Esophagus squamous epithelium (tissue), 4 donors: ENCODE results near the gene SLAMF7.

Source experiments
- POLR2A ChIP-seq, 4 donors: fragments of 450-650 bp; IDR thresholded peaks; one replicate each; pipeline ENCODE4 v1.6.1; 2017; ENCODE audit warnings: antibody characterized with exemption in 4 of 4, mild to moderate bottlenecking in 4 of 4, moderate library complexity in 3 of 4
- TF ChIP-seq, protein P1 (sequence below), 6 experiments: fragments of 450-650 bp in 4 of 6; fragments of 200-600 bp in 2 of 6; sonication (generic) in 2 of 6; IDR thresholded peaks; one replicate each; pipeline ENCODE4 v1.5.1; 2016 to 2019; ENCODE audit warnings: antibody characterized with exemption in 6 of 6, mild to moderate bottlenecking in 4 of 6, moderate library complexity in 4 of 6

- TF ChIP-seq, protein P1, sequence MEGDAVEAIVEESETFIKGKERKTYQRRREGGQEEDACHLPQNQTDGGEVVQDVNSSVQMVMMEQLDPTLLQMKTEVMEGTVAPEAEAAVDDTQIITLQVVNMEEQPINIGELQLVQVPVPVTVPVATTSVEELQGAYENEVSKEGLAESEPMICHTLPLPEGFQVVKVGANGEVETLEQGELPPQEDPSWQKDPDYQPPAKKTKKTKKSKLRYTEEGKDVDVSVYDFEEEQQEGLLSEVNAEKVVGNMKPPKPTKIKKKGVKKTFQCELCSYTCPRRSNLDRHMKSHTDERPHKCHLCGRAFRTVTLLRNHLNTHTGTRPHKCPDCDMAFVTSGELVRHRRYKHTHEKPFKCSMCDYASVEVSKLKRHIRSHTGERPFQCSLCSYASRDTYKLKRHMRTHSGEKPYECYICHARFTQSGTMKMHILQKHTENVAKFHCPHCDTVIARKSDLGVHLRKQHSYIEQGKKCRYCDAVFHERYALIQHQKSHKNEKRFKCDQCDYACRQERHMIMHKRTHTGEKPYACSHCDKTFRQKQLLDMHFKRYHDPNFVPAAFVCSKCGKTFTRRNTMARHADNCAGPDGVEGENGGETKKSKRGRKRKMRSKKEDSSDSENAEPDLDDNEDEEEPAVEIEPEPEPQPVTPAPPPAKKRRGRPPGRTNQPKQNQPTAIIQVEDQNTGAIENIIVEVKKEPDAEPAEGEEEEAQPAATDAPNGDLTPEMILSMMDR (IDR thresholded peaks at IDR 0.05), result no peak
- no peak for TF ChIP-seq POLR2A (IDR thresholded peaks at IDR 0.05)
Measured at GRCh38 chr1:160761886-160762285, 22.8 kb downstream of the SLAMF7 start.
